ENCODE results near the gene FAM131A.

Gene FAM131A

GRCh38 chr3:184358124-184358767 is 20.8 kb downstream of the FAM131A start:
- no peak for DNase-seq (ENCODE audit: low spot score)

- no peak for DNase-seq (ENCODE audit: low spot score)
Observed at GRCh38 chr3:184358921-184359350, 21.5 kb downstream of the FAM131A start.

GRCh38 chr3:184359610-184360009 is 22.2 kb downstream of the FAM131A start:
- DNase-seq (ENCODE audit: low spot score) = peak; percentile 81

GRCh38 chr3:184360070-184360928 is 22.9 kb downstream of the FAM131A start:
- no peak for DNase-seq (ENCODE audit: low spot score)

- DNase-seq (ENCODE audit: low spot score) = no peak
Observed at GRCh38 chr3:184360929-184361531, 23.6 kb downstream of the FAM131A start.

- peak; percentile 70 for DNase-seq (ENCODE audit: low spot score)
Observed at GRCh38 chr3:184361532-184361931, 24.1 kb downstream of the FAM131A start, which contains the start of the genes CLCN2 and POLR2H. Gene CLCN2, minus strand, starts transcription at chr3:184361605. Its CDS starts 126 bp downstream, at chr3:184361479. Gene POLR2H, plus strand, starts transcription at chr3:184361710. Its CDS starts 1,783 bp downstream, at chr3:184363493.

- DNase-seq (ENCODE audit: low spot score) = peak; percentile 76
Observed at GRCh38 chr3:184361932-184362667, 24.7 kb downstream of the FAM131A start.

GRCh38 chr3:184362668-184363546 is 25.5 kb downstream of the FAM131A start:
- DNase-seq (ENCODE audit: low spot score) = peak; percentile 94

- DNase-seq (ENCODE audit: low spot score) = no peak
Observed at GRCh38 chr3:184366619-184367289, 29.4 kb downstream of the FAM131A start.

- DNase-seq (ENCODE audit: low spot score) = no peak
Observed at GRCh38 chr3:184368116-184368515, 30.7 kb downstream of the FAM131A start.

GRCh38 chr3:184368586-184369183 is 31.3 kb downstream of the FAM131A start:
- peak; percentile 51 for DNase-seq (ENCODE audit: low spot score)

GRCh38 chr3:184371570-184372018 is 34.2 kb downstream of the FAM131A start:
- peak; percentile 90 for DNase-seq (ENCODE audit: low spot score)

- DNase-seq (ENCODE audit: low spot score) = no peak
Observed at GRCh38 chr3:184372296-184372821, 35.0 kb downstream of the FAM131A start.

GRCh38 chr3:184372911-184373310 is 35.5 kb downstream of the FAM131A start:
- DNase-seq (ENCODE audit: low spot score) = no peak

GRCh38 chr3:184373422-184373821 is 36.0 kb downstream of the FAM131A start:
- no peak for DNase-seq (ENCODE audit: low spot score)

GRCh38 chr3:184375747-184376461 is 38.5 kb downstream of the FAM131A start:
- no peak for DNase-seq (ENCODE audit: low spot score)

GRCh38 chr3:184377374-184377773 is 40.0 kb downstream of the FAM131A start:
- no peak for DNase-seq (ENCODE audit: low spot score)

GRCh38 chr3:184377882-184378445 is 40.6 kb downstream of the FAM131A start, which contains the start of gene THPO:
Gene THPO, minus strand, starts transcription at chr3:184378207. Its CDS starts 1,948 bp downstream, at chr3:184376259.
- no peak for DNase-seq (ENCODE audit: low spot score)
